ENCODE results near the gene PHF23. TPM values are rescaled to one million over a fixed set of nuclear protein-coding genes. Genes with fewer than 3 reads are reported as not detected.

PHF23 gene
- total and polyA plus RNA-seq, 9 of the 15 experiments (the other 6 are each of a cell fraction or from before 2014, with no cell fraction given), result 7.4 to 87.5 (median 33.7) TPM

DNA sequence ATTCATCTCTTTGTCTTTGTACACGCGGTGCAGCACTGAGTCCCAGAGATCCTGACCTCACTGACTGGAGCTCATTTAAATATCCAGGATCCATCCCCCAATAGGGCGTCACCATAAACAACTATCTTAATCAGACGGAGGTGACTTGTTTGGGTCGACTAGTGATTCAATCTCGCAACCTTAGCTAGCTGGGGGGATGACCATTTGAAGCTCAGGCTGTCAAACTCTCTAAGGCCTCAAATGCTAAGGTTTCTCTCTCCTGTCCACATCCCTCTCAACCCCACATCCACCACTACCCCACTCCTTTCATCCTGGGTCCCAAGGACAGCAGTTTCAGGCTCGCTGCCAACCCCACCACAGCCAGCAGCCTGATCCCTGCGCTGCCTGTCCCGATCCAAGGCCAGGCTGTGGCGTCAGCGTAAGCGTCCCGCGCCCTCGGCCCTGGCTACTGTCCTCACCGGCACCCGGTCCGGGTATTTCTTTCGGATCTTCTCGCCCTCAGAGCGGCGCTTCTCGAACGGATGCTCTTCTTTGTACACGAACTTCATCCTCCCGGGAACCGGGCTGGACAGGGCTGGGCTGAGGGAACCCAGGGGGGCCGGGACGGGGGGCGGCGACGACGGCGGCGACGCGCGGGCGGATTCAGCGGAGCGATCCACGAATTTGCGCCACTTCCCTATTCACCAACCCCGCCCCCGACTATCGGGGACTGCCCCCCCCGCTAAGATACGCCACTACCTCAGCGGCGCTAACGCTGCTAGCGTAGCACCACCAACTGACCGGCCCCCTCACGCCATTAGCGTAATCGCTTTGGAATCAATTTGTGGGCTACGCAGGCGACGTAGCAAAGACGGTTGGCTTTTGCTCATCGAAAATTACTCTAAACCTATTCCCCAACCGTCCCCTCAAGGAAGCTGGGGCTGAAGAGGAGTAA, 2.8 kb upstream of the PHF23 start, which contains the start of gene GABARAP (continued):
- TF ChIP-seq, protein P1, sequence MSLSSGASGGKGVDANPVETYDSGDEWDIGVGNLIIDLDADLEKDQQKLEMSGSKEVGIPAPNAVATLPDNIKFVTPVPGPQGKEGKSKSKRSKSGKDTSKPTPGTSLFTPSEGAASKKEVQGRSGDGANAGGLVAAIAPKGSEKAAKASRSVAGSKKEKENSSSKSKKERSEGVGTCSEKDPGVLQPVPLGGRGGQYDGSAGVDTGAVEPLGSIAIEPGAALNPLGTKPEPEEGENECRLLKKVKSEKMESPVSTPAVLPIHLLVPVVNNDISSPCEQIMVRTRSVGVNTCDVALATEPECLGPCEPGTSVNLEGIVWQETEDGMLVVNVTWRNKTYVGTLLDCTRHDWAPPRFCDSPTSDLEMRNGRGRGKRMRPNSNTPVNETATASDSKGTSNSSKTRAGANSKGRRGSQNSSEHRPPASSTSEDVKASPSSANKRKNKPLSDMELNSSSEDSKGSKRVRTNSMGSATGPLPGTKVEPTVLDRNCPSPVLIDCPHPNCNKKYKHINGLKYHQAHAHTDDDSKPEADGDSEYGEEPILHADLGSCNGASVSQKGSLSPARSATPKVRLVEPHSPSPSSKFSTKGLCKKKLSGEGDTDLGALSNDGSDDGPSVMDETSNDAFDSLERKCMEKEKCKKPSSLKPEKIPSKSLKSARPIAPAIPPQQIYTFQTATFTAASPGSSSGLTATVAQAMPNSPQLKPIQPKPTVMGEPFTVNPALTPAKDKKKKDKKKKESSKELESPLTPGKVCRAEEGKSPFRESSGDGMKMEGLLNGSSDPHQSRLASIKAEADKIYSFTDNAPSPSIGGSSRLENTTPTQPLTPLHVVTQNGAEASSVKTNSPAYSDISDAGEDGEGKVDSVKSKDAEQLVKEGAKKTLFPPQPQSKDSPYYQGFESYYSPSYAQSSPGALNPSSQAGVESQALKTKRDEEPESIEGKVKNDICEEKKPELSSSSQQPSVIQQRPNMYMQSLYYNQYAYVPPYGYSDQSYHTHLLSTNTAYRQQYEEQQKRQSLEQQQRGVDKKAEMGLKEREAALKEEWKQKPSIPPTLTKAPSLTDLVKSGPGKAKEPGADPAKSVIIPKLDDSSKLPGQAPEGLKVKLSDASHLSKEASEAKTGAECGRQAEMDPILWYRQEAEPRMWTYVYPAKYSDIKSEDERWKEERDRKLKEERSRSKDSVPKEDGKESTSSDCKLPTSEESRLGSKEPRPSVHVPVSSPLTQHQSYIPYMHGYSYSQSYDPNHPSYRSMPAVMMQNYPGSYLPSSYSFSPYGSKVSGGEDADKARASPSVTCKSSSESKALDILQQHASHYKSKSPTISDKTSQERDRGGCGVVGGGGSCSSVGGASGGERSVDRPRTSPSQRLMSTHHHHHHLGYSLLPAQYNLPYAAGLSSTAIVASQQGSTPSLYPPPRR (CRISPR knock-in tag; IDR thresholded peaks at IDR 0.05; ENCODE audit: borderline replicate concordance), result no peak
- TF ChIP-seq ZKSCAN3 (CRISPR knock-in tag; IDR thresholded peaks at IDR 0.05) (no peak), TFAM (CRISPR knock-in tag; conservative IDR thresholded peaks at IDR 0.05) (no peak), POU5F1 (IDR thresholded peaks at IDR 0.05; ENCODE audit: borderline replicate concordance, low read depth, low read length, partially characterized antibody) (no peak)
- TF ChIP-seq, protein P2, sequence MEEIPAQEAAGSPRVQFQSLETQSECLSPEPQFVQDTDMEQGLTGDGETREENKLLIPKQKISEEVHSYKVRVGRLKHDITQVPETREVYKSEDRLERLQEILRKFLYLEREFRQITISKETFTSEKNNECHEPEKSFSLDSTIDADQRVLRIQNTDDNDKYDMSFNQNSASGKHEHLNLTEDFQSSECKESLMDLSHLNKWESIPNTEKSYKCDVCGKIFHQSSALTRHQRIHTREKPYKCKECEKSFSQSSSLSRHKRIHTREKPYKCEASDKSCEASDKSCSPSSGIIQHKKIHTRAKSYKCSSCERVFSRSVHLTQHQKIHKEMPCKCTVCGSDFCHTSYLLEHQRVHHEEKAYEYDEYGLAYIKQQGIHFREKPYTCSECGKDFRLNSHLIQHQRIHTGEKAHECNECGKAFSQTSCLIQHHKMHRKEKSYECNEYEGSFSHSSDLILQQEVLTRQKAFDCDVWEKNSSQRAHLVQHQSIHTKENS (CRISPR knock-in tag; IDR thresholded peaks at IDR 0.05), result no peak
- TF ChIP-seq, protein P3, sequence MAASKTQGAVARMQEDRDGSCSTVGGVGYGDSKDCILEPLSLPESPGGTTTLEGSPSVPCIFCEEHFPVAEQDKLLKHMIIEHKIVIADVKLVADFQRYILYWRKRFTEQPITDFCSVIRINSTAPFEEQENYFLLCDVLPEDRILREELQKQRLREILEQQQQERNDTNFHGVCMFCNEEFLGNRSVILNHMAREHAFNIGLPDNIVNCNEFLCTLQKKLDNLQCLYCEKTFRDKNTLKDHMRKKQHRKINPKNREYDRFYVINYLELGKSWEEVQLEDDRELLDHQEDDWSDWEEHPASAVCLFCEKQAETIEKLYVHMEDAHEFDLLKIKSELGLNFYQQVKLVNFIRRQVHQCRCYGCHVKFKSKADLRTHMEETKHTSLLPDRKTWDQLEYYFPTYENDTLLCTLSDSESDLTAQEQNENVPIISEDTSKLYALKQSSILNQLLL (CRISPR knock-in tag; IDR thresholded peaks at IDR 0.05; ENCODE audit: borderline replicate concordance), result no peak
- TF ChIP-seq, protein P4, sequence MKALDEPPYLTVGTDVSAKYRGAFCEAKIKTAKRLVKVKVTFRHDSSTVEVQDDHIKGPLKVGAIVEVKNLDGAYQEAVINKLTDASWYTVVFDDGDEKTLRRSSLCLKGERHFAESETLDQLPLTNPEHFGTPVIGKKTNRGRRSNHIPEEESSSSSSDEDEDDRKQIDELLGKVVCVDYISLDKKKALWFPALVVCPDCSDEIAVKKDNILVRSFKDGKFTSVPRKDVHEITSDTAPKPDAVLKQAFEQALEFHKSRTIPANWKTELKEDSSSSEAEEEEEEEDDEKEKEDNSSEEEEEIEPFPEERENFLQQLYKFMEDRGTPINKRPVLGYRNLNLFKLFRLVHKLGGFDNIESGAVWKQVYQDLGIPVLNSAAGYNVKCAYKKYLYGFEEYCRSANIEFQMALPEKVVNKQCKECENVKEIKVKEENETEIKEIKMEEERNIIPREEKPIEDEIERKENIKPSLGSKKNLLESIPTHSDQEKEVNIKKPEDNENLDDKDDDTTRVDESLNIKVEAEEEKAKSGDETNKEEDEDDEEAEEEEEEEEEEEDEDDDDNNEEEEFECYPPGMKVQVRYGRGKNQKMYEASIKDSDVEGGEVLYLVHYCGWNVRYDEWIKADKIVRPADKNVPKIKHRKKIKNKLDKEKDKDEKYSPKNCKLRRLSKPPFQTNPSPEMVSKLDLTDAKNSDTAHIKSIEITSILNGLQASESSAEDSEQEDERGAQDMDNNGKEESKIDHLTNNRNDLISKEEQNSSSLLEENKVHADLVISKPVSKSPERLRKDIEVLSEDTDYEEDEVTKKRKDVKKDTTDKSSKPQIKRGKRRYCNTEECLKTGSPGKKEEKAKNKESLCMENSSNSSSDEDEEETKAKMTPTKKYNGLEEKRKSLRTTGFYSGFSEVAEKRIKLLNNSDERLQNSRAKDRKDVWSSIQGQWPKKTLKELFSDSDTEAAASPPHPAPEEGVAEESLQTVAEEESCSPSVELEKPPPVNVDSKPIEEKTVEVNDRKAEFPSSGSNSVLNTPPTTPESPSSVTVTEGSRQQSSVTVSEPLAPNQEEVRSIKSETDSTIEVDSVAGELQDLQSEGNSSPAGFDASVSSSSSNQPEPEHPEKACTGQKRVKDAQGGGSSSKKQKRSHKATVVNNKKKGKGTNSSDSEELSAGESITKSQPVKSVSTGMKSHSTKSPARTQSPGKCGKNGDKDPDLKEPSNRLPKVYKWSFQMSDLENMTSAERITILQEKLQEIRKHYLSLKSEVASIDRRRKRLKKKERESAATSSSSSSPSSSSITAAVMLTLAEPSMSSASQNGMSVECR (CRISPR knock-in tag; IDR thresholded peaks at IDR 0.05), result peak; percentile 32; the same call in 1 of the 2 replicates
- TF ChIP-seq, protein P5, sequence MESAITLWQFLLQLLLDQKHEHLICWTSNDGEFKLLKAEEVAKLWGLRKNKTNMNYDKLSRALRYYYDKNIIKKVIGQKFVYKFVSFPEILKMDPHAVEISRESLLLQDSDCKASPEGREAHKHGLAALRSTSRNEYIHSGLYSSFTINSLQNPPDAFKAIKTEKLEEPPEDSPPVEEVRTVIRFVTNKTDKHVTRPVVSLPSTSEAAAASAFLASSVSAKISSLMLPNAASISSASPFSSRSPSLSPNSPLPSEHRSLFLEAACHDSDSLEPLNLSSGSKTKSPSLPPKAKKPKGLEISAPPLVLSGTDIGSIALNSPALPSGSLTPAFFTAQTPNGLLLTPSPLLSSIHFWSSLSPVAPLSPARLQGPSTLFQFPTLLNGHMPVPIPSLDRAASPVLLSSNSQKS (CRISPR knock-in tag; IDR thresholded peaks at IDR 0.05), result no peak

Data from K562 (cell line).